Measurements from ENCODE around the gene SLC24A3.

SLC24A3 gene

DNA sequence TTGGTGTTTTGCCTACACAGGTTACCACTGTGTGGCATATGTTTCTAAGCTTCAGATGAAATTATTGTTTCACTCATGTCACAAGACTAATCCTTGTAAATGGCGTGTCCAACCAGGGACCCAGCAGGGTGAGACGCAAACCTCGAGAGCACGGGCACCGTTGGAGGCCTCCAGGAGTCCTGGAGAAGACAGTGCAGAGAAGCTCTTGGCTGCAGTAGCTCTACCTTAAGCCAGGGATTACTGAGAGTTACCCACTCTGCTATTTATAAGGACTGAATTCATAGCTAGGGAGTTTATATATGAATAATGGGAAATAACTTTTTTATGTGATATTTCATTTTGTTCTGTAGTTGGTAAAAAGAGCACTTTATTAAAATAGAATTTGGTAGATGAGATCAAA lies 137.4 kb downstream of the SLC24A3 start:
- no peak for DNase-seq

DNA sequence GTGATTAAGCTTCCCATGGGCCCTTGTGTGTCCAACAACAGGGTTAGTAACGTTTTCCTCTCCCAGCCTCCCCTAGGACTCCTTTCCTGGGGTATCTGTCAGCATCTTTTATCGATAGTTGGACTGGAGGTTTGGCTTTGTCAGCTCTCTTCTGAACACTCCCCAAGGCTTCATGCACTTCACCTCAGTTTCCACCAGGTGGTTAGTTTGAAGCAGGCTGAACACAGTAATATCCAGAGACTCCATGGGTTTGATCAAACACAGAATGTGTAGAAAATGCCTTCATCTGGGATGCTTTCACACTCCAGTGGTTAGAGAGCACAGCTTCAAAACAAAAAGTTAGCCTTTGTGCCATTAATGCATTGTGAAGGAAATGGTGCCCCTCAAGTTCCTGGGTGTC lies 139.1 kb downstream of the SLC24A3 start:
- DNase-seq, result no peak

GRCh38 chr20:19354950-19355349 lies 142.5 kb downstream of the SLC24A3 start:
- DNase-seq, result no peak

GRCh38 chr20:19361790-19362189 lies 149.3 kb downstream of the SLC24A3 start:
- DNase-seq, result no peak

DNA sequence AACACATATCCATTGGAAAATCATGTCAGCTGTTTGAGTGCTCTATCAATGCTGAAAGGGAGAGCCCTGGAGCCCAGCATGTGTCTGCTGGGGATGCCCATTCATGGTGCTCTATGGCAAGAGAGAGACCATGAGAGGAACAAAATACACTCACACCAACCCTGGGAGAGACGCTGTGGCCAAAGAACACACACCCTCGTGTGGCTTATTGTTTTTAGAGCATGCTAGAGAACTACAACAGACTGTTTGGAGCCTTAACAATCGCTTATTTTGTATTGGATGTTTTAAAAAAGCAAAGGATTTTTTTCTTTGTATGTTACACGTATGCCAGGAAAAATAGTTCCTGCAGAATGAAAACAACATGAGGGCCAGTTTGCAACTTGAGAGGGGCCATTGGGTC lies 151.0 kb downstream of the SLC24A3 start:
- no peak for DNase-seq

DNA sequence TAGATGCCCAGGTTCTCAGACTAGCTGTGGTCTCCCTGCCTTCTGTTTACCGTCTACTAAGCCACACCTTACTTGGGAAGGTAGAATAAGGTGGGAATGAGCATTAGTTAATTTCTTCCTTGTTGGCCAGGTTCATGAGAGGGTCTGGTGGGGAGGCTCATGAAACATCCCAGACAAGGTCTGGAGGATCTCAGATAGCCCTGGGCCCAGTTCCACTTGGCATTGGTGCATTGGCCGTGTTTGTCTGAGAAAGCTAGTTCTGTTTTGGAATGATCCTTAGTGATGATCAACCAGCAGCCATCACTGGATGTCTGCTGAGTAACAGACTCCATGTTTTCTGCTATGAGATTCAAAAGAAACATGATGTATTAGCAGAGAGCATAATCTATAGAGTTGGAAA lies 155.1 kb downstream of the SLC24A3 start:
- no peak for DNase-seq

DNA sequence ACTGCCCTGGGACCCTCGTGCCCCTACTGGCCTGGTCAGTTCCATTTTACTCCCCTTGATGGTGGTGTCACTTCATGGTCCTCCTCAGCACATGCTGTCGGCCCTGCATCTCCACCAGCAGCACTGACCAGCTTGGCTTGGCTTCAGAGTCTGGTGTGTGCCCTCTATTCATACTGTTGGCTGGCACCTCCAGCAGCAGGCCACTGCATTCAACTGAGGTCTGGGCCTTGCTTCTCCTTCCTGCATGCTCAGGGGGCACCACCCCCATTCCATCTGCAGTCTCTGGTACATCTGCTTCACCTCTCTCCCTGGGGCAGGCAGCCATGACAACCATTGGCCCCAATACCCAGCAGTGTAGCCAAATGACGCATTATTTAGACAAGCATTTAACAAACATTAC lies 155.9 kb downstream of the SLC24A3 start:
- no peak for DNase-seq

GRCh38 chr20:19370076-19371075 lies 157.9 kb downstream of the SLC24A3 start:
- DNase-seq, result no peak

DNA sequence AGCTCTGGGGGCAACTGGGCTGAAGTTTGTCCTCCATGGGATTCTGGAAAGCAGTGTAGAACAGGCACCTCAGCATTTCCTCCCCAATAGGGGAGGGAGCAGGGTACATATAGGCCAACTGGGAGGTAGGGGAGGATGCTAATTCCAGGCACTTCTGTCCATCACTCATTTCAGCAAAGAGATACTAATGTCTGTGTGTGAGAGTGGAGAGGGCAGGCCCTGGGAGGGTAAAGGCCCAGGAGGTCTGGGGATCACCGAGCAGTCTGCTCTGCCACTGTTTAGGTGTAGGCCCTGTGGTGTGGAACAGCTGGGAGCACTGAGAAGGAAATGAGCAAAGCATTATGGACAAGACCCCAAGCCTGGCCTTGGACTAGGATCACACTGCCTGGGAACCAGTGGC lies 158.7 kb downstream of the SLC24A3 start:
- no peak for DNase-seq

- no peak for DNase-seq
These were observed 161.8 kb downstream of the SLC24A3 start for GRCh38 chr20:19374216-19374615.

DNA sequence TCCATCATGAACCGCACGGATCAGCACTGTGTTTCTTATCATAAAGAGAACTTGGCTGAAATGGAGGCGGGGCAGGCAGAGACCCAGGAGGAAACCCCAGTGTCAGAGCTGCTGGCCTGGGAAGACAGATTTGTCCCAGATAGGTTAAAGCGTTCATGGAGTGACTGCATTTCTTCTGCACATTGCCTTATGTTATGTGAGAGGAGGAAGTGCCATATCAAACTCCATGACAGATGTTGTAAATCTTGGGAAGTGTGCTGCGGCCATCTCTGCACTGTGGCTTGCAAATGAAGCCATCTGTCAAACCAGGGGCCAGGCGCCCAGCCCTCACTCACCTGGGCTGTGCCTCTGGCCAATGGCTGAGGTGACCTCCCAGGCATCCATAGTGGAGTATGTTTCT lies 163.0 kb downstream of the SLC24A3 start:
- DNase-seq, result no peak

DNA sequence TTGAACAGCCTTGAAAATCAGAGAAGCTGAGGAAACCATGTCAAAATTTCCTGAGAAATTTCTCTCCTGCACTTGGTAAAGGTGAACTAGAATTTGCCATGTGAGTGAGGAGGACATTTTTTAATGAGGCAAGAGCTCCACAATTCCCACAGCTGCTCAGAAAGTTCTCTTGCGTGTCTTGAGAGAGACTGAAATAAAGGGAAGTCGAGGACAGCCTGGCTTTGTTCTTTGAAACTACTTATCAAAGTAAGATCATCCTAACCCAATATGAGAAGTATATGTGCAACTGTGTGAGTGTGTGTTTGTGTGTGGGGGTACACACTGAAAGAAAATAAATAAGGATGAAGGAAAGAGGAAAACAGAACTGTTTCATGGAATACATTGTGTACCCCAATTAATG lies 163.4 kb downstream of the SLC24A3 start:
- no peak for DNase-seq

- DNase-seq, result no peak
These were observed 164.2 kb downstream of the SLC24A3 start for GRCh38 chr20:19376451-19377229.

- no peak for DNase-seq
These were observed 165.6 kb downstream of the SLC24A3 start for GRCh38 chr20:19378058-19378457.

GRCh38 chr20:19380211-19380610 lies 167.8 kb downstream of the SLC24A3 start:
- DNase-seq, result no peak

DNA sequence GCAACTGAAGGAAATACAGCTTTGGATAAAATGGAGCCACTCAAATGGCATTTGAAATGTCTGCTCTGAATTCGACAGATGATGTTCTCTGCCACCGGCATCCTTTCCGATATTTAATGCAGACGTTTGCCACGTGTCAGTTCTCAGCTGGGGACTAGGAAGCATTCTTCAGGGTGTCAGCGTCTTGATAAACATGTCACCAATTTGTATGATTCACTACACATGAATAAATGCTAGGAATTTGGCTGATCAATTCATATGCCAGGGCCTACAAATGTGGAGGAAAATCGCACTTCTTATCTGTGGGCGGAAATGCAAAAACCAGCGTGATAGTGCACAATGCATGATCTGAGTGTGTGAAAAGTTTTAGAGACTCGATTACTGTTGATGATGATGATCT lies 169.5 kb downstream of the SLC24A3 start:
- no peak for DNase-seq

DNA sequence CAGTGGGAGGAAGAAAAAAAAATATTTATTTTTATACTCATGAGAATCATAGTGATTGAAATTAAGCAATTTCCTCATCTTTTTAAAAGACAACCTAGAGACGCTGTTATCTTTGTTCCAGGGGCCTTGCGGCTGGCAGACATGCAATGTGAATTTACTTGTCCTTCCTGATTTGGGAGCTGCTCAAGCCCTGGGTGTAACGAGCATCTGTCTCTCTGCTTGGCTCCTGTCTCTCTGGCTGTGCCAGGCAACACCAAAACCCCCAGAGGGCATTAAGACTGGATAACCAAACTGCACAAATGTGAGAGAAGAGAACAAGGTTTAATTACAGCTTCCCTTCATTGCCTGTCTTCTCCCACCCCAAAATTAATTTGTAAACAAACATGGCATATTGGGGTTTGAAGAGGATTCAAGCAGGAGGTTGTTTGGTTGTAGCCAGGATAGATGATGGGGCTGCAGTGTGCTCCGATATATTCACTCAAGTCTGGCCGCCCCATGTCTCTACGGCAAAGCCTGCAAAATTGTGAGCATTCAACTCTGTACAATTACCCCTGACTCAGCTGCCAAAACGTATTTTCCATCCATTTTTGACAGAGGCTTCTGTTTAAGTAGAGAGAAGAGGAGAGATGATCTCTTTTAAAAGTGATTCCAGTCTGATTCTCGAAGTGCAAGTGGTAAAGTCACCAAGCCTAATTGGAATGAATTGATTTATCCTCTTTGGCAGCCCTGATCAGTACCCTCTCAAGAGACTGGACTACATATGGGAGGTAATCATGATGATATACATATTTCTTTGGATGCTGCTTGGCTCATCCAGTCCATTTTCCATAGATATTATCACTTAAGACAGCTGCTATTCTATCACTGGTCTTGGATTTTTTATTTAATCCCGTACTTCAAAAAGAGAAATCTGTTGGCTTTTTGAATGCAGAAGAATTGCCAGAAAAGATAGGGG lies 170.2 kb downstream of the SLC24A3 start:
- DNase-seq, result no peak

- no peak for DNase-seq
These were observed 172.5 kb downstream of the SLC24A3 start for GRCh38 chr20:19384940-19385339.

DNA sequence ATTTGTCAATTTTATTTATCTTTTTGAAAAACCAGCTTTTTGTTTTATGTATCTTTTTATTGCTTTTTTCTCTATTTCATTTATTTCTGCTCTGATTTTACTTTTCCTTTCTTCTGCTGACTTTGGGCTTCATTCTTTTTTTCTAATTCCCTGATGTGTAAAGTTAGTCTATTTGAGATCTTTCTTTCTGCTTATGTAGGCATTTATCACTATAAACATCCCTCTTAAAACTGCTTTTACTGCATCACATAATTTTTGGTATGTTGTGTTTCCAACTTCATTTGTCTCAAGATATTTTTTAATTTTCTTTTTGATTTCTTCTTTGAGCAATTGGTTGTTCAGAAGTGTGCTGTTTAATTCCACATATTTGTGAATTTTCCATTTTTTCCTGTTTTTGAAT lies 174.8 kb downstream of the SLC24A3 start:
- no peak for DNase-seq

- DNase-seq, result no peak
These were observed 180.1 kb downstream of the SLC24A3 start for GRCh38 chr20:19392344-19393130.

DNA sequence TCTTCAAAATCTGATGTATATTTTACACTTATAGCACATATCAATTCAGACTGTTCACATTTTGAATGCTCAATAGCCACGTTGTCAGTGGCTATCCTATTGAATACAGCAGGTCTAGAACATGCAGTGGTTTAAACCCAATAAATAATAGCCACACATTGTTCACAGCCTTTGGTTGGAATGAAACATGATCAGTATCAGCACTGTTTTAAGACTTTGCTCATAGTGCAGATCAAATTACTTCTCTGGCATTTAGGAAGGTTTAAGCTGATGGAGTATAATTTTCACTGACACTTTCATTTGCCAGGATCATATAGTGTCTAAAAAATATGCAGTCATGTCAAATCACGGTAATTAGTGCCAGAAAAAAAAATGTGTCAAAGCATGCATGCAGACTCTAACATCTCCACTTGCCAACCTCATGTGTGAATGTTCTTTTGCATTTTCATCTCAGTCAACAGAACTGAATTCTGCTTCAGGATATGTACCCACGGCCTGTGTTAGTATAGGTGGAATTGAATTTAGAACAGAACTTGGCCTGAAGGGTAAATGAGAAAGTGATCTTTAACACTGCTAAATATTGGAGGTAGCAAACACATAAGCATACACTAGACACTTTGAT lies 184.1 kb downstream of the SLC24A3 start:
- DNase-seq, result no peak
